Measurements from ENCODE around the gene SSBP1.

- TF ChIP-seq RCOR1 (IDR thresholded peaks at IDR 0.05; ENCODE audit: insufficient replicate concordance, low read length) (no peak), BHLHE40 (IDR thresholded peaks at IDR 0.05; ENCODE audit: low read depth, low read length) (no peak), CTCF (conservative IDR thresholded peaks at IDR 0.05; ENCODE audit: low read depth, low read length) (no peak), POLR2A (IDR thresholded peaks at IDR 0.05; ENCODE audit: low read depth, low read length) (no peak), MAFK (IDR thresholded peaks at IDR 0.05; ENCODE audit: low read depth, low read length) (no peak), RFX5 (IDR thresholded peaks at IDR 0.05; ENCODE audit: low read depth, low read length) (no peak), RAD21 (IDR thresholded peaks at IDR 0.05; ENCODE audit: low read length) (no peak), ELK1 (IDR thresholded peaks at IDR 0.05; ENCODE audit: borderline replicate concordance, low read depth, low read length) (no peak)
These were observed 45.1 kb upstream of the SSBP1 start for GRCh38 chr7:141693082-141693481.
